GM21786 (cell line): Measurements from ENCODE around the gene RIT2.

Experiments used
- ATAC-seq: cut with Tn5 transposase; IDR thresholded peaks from one replicate; pipeline ENCODE4 v1.9.1; 2021; ENCODE audit not compliant: unreplicated experiment

The RIT2 gene

DNA sequence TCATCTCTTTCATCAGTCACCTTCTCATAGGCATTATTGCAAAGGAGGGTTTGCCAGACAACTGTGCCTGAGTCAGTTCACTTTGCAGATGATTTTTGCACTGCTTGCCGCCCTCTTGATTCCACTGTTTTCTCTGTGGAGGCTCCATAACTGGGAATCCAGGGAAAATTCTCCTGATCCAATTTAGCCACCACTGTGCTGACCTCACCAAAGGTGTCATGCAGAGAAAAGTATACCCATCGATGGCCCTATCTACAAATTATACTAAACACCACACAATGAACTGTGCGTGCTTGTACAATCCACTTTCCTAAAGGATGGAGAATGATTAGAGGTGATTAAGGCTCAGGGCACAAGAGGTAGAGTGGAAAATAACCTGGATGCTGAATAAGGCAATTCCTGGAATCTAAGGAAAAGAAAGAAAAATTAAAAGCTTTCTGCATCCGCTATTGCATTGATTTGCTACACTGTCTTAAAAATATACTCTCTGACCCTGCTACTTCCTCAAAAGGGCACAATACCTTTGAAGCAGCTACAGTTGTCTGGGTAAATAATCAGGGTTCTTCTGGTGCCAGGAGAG lies 409.4 kb downstream of the RIT2 start:
- no peak for ATAC-seq
